Pulmonary artery endothelial cell (primary cell): ENCODE results near the gene NTSR2. TPM values are rescaled to one million over a fixed set of nuclear protein-coding genes. Genes with fewer than 3 reads are reported as not detected.
"Not testable (repeated sequence)": the region's sequence is repeated elsewhere in the genome, so short reads cannot be mapped to it uniquely, and the experiment has no call there.

ENCODE experiments used
- DNase-seq: peaks from one replicate; pipeline ENCODE4 v3.0.0-alpha.2; 2011; ENCODE audit warnings: low read depth, low spot score
- total RNA-seq: library from RNA; depleted of rRNA; stranded (reverse); fragments of >200 nt; gene quantifications from 2 replicates; pipeline ENCODE4 v1.2.3, GENCODE V29; 2014

NTSR2 gene
- total RNA-seq, 1 donor from 2014 or later, result not detected

DNA sequence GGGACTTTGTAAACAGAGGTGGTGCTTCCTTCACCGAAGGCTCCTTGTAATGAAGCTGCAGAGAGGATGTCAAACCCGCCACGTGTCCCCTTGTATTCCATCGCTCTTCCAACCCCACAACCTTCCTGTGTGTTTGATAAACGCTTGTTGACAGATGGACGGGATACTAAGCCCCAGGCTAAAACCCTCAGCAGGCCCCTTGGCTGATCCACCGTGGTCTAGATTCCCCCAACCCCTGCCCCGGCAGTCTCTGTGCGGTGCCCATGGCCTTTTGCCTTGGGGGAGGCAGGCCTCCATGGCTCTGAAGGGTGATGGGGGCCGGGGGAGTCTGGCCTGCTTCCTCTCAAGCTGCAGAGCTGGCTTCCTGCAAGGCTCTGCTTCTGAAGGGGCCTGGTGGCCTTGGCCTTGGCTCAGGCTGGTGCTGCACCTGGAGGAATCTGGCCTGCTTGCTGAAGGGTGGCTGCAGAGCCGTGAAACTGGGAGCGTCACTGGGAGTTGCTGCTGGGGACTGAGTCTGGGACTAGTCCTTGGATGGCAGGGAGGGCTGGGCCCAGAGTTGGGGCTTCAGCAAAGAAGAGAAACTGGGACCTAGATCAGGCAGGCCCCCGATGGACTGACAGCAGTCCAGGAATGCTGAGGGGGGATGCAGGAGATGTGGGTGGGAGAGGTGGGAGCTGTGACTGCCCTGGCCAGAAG lies 9.6 kb upstream of the NTSR2 start:
- DNase-seq, result no peak

- DNase-seq, result no peak
These were observed 9.0 kb upstream of the NTSR2 start for GRCh38 chr2:11679016-11679415.

- no peak for DNase-seq
These were observed 8.4 kb upstream of the NTSR2 start for GRCh38 chr2:11678306-11678960.

DNA sequence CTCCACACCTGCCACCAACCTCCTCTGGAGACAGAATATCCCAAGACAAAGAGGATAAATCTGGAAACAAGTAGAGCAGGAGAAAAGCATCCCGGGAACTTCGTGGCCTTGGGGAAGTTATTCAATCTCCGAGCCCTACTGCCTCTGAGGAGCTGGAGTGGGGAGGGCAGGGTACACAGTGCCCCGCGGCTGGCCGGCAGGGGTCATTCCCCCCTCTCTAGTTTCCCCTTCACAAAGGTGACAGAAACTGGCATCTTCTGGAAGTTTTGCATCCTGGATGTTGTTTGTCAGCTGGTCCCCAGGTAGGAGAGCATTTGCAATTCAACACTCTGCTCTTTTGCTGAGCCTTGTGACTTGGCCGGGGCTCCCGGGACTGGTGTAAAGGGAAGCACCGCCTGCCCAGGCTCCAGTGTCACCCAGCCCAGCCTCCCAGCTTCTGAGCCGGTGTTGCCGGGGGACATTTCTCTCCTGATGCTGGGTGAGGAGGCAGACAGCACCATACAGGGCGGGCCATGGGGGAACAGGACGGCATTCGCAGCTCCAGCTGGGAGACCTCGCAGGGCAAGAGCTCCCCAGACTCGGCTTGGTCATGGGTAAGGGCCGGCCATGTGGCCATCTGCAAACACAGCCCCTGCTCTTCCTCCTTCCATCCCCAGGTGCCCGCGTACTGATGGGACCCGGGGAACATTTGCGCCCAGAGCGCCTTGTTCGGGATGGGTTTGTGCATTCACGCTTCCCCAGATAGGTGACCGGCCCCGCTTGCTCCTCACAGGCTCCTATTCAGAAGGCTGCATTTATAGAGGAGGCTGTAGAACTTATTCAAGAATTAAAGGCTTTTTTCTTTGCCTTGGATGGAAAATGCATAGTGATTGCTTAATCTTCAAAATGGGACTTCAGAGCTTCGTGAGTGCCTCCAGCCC lies 7.4 kb upstream of the NTSR2 start:
- DNase-seq, result no peak

- no peak for DNase-seq
These were observed 6.6 kb upstream of the NTSR2 start for GRCh38 chr2:11676640-11677039.

DNA sequence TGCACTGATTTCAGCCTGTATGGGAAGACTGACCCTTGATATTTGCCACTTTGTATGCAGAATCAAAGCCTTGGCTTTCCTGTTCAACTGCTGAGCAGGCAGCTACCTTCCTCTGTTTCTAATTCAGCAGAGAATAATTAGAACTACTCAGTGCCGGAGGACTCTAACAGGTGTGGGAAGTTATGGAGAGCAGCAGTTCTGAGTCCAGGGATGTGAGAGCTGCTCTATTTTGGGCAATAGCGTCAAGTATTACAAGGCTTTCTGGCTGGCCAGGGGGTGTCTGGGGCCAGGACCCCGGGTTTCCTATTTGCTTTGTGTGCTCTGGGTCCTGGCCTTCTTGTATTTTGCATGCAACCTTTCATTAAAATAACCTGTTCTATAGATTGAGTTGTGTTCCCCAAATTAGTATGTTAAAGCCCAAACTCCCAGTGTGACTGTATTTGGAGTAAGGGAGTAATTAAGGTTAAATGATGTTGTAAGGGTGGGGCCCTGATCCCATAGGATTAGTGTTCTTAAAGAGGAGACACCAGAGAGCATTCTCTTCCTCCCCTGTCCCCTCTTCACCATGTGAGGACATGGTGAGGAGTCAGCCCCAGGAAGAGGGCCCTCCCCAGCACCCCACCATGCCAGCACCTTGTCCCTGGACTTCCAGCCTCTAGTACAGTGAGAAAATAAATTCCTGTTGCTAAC lies 5.6 kb upstream of the NTSR2 start:
- DNase-seq, result no peak

DNA sequence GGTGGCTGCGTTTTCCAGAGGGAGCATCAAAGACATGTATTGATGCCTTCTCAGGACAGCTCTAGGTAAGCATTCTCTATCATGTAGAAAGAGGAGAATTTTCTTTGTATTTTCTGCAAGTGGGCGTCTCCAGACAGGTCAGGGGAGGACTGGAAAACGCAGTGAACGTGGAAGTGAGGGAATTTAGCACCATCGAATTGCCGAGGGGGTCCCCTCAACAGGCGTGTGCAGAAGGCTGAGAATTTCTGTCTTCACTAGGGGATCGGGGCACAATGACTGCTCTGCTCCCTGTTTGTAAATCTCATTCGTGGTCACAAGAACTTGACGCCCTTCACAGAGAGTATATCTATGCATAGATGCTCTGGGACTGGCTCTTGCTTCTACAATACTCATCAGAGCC lies 5.0 kb upstream of the NTSR2 start:
- DNase-seq, result no peak

DNA sequence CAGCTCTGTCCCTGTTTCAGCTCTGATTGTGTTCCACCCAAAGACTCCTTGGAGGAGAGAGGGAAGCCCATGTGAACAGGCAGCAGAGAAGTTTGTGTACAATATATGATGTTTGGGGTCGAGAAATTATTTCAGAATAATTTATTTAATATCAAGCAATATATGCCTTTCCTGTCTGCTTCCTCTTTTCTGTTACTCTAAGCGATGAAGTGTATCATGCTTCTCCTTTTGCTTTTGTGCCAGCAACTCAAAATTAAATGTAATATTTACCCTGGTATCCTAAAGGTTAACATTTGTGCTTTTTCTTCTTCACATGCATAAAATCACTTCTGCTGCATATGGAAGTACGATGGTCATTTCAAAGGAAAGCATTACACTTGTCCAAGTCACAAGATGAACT lies 2.4 kb upstream of the NTSR2 start:
- DNase-seq, result no peak

DNA sequence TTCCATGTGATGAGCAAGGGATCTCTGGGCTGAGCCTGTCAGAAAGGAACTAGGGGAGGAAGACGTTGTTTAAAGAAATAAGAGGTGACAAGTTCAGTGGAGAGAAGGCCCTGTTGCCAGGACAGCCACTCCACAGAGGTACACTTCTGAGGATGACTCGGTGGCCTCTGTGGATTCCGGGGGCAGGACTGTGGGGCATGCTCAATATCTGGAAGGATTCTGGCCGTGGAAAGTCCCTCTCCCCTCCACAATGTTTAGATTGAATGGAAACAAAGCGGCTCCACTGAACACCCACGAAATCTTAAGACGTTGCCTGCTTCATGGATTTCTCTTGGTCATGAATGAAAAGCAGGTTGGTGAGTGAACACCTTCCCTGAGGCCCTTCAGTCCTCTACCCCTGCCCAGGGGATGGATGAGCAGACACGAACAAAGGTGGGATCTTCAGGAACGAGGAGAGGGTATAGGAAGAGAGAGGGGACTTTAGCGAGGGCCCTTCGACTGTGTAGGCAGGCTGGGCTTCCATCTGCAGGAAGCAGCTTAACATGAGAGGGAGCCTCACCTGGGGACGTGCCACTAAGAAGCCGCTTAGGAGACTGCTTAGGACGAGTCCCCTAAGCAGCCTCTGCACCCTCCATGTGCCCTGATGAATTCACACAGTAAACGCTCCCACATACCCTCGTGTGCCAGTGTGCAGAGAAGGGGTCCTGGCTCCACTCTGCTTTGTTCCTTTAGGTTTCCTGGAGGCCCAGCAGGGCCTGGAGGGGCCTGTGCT lies 1.9 kb downstream of the NTSR2 start:
- no peak for DNase-seq

- no peak for DNase-seq
These were observed 2.8 kb downstream of the NTSR2 start for GRCh38 chr2:11667194-11667593.

GRCh38 chr2:11665510-11666362 lies 4.3 kb downstream of the NTSR2 start:
- DNase-seq, result no peak

- no peak for DNase-seq
These were observed 5.0 kb downstream of the NTSR2 start for GRCh38 chr2:11665028-11665427.

- no peak for DNase-seq
These were observed 6.6 kb downstream of the NTSR2 start for GRCh38 chr2:11663427-11663826.

- DNase-seq, result no peak
These were observed 7.1 kb downstream of the NTSR2 start for GRCh38 chr2:11662882-11663281.

DNA sequence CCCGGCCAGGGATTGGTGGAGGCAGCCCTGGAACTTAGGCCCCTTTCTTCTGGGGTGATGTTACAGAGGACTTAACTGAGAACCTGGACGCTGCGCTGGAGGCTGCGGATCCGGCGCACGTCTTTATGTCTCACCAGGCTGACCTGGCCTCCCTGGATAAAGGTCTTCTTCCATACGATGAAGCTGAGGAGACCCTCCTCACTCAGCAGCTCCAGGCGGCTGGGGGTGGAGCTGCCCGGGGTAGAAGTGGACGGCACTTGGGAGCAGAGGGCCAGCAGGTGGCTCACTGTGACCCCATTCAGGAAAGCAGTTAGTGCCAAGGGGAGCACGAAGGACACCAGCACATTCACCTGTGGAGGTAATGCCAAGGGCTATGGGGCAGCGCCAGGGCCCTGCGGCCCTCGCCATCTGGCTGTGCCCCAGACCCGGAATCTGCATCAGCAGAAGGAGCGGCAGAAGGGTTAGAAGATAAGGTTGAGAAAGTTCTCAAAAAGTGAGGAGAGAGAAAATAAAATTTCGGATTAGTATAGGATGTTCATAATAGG lies 8.0 kb downstream of the NTSR2 start:
- DNase-seq, result no peak

- DNase-seq, result not testable (repeated sequence)
These were observed 9.6 kb downstream of the NTSR2 start for GRCh38 chr2:11660396-11660795.

- DNase-seq, result no peak
These were observed 10.1 kb downstream of the NTSR2 start for GRCh38 chr2:11659851-11660250.

GRCh38 chr2:11659115-11659475 lies 10.9 kb downstream of the NTSR2 start:
- DNase-seq, result no peak

DNA sequence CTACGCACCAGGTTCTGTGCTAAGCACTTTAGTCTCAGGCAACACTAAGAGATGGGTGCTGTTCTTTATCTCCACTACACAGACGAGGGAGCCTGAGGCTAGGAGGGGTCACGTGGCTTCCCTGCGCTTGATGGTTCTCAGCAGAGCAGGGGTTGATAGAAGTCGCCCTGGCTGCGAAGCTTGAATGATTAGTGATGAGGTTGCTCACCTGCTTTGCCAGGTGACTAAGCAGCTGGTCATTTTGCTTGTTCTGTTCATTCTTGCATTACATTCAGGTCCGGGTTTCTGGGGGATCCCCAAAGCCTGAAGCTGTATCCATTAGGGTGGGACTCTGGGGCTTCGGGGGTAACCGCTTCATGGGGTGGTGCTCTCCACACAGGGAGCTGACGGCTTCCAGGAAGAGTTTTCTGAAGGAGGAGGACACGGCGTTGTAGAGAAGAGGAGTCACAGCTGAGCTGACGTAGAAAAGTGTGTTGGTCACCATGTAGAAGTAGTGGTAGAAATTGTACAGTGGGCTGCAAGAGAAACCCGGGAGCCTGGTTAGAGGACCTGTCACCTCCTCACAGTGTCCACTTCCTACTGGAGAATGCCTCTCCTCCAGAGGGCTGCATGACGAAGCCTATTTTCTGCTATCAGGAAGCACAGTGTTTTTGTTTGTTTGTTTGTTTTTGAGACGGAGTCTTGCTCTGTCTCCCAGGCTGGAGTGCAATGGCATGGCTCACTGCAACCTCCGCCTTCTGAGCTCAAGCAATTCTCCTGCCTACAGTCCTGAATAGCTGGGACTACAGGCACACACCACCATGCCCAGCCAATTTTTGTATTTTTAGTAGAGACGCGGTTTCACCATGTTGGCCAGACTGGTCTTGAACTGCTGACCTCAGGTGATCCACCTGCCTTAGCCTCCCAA lies 11.5 kb downstream of the NTSR2 start:
- DNase-seq, result no peak
